GM12801 (cell line): ENCODE data around the gene TINAGL1.

ENCODE experiments used
- TF ChIP-seq, protein P1 (sequence below): IDR thresholded peaks from one replicate; pipeline ENCODE4 v1.5.1; 2011; ENCODE audit warnings: control low read depth; ENCODE audit not compliant: insufficient read length; ENCODE audit errors: extremely low read depth

Gene TINAGL1

DNA sequence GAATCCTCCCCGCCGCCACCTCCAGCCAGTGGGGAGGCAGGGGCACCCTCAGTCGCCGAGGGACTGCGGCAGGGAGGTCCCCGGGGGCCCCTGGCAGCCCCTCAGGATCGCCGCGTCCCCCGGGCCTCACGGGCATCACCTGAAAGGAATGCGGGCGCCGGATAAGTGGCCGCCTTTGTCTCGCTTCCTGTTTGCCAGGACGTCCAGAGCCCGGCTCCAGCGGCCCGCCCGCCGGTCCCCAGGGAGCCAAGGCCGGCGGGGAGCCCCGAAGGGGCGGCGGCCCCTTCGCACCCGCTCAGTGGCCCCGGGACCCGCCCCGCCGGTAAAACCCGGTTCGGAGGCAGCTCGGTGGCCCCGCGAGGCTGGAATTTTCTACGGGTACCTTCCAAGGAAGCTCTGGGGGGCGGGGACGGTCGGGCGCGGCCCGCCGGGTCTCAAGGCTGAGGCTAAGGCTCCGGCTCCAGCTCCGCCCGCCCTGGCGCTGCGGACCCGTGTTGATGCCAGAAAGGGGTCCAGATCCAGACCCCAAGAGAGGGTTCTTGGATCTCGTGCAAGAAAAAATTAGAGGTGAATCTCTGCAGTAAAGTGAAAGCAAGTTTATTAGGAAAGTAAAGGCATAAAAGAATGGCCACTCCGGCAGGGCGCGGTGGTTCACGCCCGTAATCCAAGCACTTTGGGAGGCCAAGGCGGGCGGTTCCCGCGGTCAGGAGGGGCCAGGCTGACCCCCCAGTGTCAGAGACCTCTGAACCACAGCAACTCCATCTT lies 12.6 kb downstream of the TINAGL1 start:
- TF ChIP-seq, protein P1, sequence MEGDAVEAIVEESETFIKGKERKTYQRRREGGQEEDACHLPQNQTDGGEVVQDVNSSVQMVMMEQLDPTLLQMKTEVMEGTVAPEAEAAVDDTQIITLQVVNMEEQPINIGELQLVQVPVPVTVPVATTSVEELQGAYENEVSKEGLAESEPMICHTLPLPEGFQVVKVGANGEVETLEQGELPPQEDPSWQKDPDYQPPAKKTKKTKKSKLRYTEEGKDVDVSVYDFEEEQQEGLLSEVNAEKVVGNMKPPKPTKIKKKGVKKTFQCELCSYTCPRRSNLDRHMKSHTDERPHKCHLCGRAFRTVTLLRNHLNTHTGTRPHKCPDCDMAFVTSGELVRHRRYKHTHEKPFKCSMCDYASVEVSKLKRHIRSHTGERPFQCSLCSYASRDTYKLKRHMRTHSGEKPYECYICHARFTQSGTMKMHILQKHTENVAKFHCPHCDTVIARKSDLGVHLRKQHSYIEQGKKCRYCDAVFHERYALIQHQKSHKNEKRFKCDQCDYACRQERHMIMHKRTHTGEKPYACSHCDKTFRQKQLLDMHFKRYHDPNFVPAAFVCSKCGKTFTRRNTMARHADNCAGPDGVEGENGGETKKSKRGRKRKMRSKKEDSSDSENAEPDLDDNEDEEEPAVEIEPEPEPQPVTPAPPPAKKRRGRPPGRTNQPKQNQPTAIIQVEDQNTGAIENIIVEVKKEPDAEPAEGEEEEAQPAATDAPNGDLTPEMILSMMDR: no peak

DNA sequence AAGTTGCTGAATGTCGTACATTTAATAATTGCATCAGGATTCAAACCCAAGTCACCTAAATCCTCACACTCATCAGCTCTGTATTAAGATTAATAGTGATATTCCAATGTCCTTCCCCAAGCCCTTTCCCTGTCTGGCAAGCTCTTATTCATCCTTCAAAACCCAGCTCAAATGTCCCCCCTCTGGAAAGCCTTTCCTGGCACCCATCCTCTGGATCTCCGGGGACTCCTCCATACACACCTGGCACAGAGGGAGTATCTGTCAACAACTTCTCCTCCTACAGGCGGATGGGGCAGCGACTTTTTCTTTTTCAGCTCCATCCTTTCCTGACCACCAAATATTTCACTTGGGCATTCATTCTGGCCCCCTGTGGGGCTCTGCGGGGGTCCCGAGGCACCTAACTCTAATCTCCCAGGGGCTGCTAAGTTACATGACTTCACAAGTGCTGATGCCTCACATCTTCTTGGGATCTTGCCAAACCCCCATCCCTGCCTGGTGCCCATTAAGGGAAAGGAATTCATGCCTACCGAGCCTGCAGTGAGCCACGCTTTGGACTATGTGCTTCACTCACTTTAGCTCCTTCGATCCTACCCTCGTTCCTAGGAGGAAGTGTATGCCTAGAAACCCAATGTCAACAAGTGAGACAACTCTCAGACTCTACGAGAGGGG lies 15.2 kb downstream of the TINAGL1 start:
- TF ChIP-seq, protein P1: no peak

DNA sequence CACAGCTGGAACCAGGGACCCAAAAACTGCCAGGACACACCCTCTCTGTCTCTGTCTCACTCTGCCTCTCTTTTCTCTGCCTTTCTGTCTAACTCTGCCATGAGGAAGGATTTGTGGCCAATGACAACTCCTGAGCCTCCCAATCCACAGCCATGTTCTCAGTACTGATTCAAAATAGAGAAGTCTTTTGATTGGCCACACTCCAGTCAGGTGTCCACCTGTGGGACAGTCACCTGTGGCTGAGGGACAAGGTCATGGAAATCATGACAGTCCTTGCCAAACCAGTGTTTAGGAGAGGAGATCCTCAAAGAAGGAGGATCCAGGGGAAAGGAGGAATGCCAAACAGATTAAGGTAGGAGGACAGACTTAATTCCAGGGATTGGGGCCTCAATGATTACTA lies 15.8 kb downstream of the TINAGL1 start:
- TF ChIP-seq, protein P1: no peak

DNA sequence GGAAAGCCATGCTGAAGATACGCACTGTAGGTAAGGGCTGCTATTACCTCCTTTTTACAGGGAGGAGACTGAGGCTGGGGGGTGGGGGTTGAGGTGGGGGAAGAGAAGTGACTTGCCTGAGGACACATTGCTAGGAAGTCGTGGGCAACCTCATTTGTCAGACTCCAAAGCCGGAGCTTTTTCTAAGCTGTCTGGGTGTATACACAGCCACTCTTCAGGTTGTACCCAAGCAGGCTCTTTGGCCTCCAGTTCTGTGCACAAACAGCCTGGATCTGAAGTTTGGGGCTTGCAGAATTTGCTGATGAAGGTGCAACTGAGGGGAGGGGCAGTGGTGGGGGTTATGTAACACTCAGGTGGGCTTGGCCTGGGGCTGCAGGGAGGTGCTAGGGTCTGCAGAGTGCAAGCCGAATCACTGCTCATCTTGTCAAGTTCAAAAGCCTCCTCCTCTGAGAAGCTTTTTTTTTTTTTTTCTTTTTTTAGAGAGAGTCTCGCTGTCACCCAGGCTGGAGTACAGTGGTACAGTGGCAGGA lies 16.9 kb downstream of the TINAGL1 start:
- TF ChIP-seq, protein P1: no peak

DNA sequence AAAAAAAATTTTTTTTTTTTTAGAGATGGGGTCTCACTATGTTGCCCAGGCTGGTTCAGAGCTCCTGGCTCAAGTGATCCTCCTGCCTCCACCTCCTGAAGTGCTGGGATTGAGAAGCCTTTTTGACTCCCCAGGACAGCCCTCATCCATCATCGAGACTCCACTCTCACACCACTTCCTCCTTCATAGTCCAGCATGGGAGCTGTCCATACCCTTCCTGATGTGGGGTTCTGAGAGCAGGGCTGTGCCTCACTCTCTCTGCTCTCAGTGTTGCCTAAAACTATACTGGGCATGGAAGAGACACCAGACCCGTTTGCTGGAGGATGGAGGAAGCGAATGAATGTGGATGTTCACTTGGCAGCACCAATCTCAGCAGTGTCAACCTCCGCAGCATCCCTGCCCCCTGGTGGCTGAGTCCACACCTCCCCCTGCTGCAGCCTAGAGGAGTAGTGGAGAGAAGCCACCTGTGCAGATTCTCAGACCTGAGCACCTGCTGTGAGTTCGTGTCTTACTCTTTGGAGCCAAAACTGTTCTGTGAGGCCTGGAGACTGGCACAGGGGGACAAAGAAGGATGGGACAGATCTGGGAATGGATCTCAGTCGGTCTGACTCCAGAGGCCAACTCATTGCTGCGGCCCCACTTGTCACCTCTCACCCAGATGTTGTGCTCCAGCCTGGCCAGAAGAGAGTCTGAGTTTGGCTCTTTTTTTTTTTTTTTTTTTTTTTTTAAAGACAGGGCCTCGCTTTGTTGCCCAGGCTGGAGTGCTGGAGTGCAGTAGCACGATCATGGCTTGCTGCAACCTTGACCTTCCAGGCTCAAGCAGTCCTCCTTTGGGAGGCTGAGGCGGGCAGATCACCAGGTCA lies 17.7 kb downstream of the TINAGL1 start:
- TF ChIP-seq, protein P1: peak; percentile 35

DNA sequence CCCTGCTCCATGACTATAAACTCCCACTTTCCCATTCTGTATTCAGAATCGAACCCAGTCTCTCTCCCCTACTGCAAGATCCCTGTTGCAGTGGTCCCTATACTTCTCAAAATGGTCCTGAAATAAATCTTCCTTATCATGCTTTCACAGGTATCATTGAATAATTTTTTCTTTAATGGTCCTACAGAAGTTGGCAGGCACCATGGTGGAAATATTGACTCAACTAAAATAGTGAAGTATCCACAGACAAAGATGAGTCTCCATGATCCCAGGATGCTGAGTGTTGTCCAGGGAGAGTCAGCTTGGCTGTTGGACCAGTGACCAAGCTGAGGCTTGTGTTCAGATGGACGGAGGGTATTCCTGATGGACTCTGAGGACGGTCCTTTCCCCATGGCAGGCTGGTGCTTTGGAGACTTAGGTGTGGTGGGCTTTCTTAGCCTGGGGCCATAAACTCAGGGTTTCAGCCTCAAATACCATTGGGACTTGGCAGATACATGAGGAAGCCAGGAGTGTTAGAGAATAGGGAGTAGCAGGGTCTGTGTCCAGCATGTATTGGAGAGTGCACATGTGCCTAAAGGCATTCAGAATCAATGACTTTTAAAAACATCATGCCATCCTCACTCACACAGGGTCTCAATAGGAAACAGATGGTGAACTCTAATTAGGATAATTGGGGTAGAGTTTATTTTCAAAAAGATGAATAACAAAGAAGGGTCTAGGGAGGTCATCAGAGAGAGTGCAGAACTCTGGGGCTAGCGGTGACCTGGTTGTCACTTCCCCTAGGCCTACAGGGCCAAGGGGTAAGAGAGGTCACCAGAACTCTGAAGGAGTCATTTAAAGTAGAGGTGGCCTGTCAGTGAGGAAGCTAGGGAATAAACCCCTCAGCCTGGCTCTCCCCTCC lies 19.8 kb downstream of the TINAGL1 start:
- TF ChIP-seq, protein P1: no peak
